Measurements from ENCODE around the gene FCHSD2. TPM values are rescaled to one million over a fixed set of nuclear protein-coding genes. Genes with fewer than 3 reads are reported as not detected.

FCHSD2 gene
- total and polyA plus RNA-seq, 2 donors (not counting 1 experiment from before 2014, with no cell fraction given) = 19.5 to 40.6 TPM

DNA sequence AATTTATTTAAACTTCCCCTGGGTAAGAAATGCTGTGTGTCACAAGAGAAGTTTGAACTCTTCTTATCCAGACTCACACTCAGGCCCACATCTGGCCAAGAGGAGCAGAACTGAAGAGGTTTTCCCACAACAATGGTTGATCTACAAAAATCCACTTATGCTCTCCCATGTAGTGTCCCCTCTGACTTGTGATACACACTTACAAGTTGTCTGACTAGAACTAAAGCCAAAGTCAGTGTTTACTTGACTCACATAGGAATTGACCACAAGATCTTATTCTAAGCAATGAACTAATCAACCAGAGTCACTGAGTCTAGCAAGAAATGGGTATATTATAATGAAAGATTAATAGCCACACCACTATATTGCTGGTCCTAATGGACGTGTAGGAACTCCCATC, 194.9 kb downstream of the FCHSD2 start:
- DNase-seq (ENCODE audit: low read depth in 2 of 2) = peak in 1 of 2 donors; percentile 14
- Histone ChIP-seq H3K4me2 (ENCODE audit: extremely low read depth, insufficient read depth, low read length) (no peak overlapping the region), H2AFZ (ENCODE audit: low read length) (no peak overlapping the region)

DNA sequence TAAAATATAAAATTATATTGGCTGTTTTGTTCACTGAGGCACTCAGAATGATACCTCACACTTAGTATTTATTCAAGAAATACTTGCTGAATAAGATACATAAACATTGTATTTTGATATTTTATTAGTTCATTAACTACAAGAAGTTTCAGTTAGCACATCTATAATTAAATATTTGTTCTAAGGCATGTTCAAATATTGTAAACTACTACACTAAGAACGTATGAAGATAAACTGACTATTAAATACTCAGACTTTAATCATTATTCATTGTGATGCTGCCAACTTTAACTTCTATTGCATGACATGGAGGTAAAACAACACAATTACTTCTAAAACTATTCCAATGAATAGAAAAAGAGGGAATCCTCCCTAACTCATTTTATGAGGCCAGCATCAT, 198.5 kb downstream of the FCHSD2 start:
- Histone ChIP-seq H3K9ac (ENCODE audit: insufficient read depth, low read length) (no peak overlapping the region), H3K4me1 (ENCODE audit: control insufficient read depth, extremely low read depth, insufficient read depth, low read length) (no peaks in the 10 kb centered on the region), H4K20me1 (ENCODE audit: control insufficient read depth, extremely low read depth, insufficient read depth, low read length) (no peaks in the 10 kb centered on the region), H3K27ac (ENCODE audit: insufficient read depth, low read length) (no peak overlapping the region), H2AFZ (ENCODE audit: low read length) (no peak overlapping the region), H3K27me3 (ENCODE audit: control insufficient read depth, insufficient read depth, low read length) (no peaks in the 10 kb centered on the region), H3K4me3 (replicated peaks in 1 of 4; ENCODE audit: control extremely low read depth in 1 of 4, insufficient read depth in 1 of 4, low read depth in 3 of 4, low read length in 4 of 4) (no peak overlapping the region), H3K4me2 (ENCODE audit: extremely low read depth, insufficient read depth, low read length) (no peak overlapping the region), H3K9me3 (ENCODE audit: control insufficient read depth, insufficient read depth, low read depth, low read length) (no peaks in the 10 kb centered on the region), H3K79me2 (ENCODE audit: control insufficient read depth, insufficient read depth, low read length) (no peaks in the 10 kb centered on the region), H3K36me3 (ENCODE audit: control insufficient read depth, insufficient read depth, low read length) (no peaks in the 10 kb centered on the region)
- no peak for DNase-seq (ENCODE audit: low read depth in 2 of 2)
- no peak for TF ChIP-seq EZH2 (IDR thresholded peaks at IDR 0.05; ENCODE audit: low read length, missing control alignments)
- TF ChIP-seq, protein P1, sequence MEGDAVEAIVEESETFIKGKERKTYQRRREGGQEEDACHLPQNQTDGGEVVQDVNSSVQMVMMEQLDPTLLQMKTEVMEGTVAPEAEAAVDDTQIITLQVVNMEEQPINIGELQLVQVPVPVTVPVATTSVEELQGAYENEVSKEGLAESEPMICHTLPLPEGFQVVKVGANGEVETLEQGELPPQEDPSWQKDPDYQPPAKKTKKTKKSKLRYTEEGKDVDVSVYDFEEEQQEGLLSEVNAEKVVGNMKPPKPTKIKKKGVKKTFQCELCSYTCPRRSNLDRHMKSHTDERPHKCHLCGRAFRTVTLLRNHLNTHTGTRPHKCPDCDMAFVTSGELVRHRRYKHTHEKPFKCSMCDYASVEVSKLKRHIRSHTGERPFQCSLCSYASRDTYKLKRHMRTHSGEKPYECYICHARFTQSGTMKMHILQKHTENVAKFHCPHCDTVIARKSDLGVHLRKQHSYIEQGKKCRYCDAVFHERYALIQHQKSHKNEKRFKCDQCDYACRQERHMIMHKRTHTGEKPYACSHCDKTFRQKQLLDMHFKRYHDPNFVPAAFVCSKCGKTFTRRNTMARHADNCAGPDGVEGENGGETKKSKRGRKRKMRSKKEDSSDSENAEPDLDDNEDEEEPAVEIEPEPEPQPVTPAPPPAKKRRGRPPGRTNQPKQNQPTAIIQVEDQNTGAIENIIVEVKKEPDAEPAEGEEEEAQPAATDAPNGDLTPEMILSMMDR (conservative IDR thresholded peaks at IDR 0.05 in 1 of 2, IDR thresholded peaks at IDR 0.05 in 1 of 2; ENCODE audit: low read depth in 1 of 2, low read length in 2 of 2) = no peak

More for the DNA sequence above, 194.9 kb downstream of the FCHSD2 start:
- no peaks in the 10 kb centered on the region for H3K4me1 ChIP-seq (ENCODE audit: control insufficient read depth, extremely low read depth, insufficient read depth, low read length)
- no peaks in the 10 kb centered on the region for H4K20me1 ChIP-seq (ENCODE audit: control insufficient read depth, extremely low read depth, insufficient read depth, low read length)
- H3K9ac ChIP-seq (ENCODE audit: insufficient read depth, low read length) = no peak overlapping the region
- H3K4me3 ChIP-seq (replicated peaks in 1 of 4; ENCODE audit: control extremely low read depth in 1 of 4, insufficient read depth in 1 of 4, low read depth in 3 of 4, low read length in 4 of 4) = no peak overlapping the region
- H3K36me3 ChIP-seq (ENCODE audit: control insufficient read depth, insufficient read depth, low read length) = no peaks in the 10 kb centered on the region
- no peaks in the 10 kb centered on the region for H3K9me3 ChIP-seq (ENCODE audit: control insufficient read depth, insufficient read depth, low read depth, low read length)
- no peak overlapping the region for H3K27ac ChIP-seq (ENCODE audit: insufficient read depth, low read length)
- H3K79me2 ChIP-seq (ENCODE audit: control insufficient read depth, insufficient read depth, low read length) = no peaks in the 10 kb centered on the region
- TF ChIP-seq, protein P1 (conservative IDR thresholded peaks at IDR 0.05 in 1 of 2, IDR thresholded peaks at IDR 0.05 in 1 of 2; ENCODE audit: low read depth in 1 of 2, low read length in 2 of 2) = no peak
- TF ChIP-seq EZH2 (IDR thresholded peaks at IDR 0.05; ENCODE audit: low read length, missing control alignments) = no peak
- no peaks in the 10 kb centered on the region for H3K27me3 ChIP-seq (ENCODE audit: control insufficient read depth, insufficient read depth, low read length)

DNA sequence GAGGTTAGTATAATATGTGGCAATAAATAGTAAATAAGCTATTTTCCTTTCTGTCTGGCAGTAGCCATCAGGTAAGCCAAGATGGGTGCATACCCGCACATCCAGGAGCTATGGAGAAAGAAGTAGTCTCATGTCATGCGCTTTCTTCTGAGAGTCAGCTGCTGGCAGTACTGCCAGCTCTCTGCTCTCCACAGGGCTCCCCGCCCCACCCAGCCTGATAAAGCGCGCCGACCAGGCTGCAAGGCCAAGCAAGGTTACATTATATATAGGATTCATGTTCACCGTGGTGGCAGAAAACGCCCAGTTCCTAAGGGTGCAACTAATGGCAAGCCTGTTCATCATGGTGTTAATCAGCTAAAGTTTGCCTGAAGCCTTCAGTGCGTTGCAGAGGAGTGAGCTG, 201.7 kb downstream of the FCHSD2 start:
- no peak for DNase-seq (ENCODE audit: low read depth in 2 of 2)
- no peak overlapping the region for H3K27ac ChIP-seq (ENCODE audit: insufficient read depth, low read length)

More for the DNA sequence above, 201.7 kb downstream of the FCHSD2 start:
- Histone ChIP-seq H4K20me1 (ENCODE audit: control insufficient read depth, extremely low read depth, insufficient read depth, low read length) (no peaks in the 10 kb centered on the region), H2AFZ (ENCODE audit: low read length) (no peak overlapping the region), H3K9ac (ENCODE audit: insufficient read depth, low read length) (no peak overlapping the region), H3K36me3 (ENCODE audit: control insufficient read depth, insufficient read depth, low read length) (no peaks in the 10 kb centered on the region), H3K9me3 (ENCODE audit: control insufficient read depth, insufficient read depth, low read depth, low read length) (no peaks in the 10 kb centered on the region), H3K4me1 (ENCODE audit: control insufficient read depth, extremely low read depth, insufficient read depth, low read length) (no peaks in the 10 kb centered on the region), H3K27me3 (ENCODE audit: control insufficient read depth, insufficient read depth, low read length) (no peaks in the 10 kb centered on the region), H3K4me2 (ENCODE audit: extremely low read depth, insufficient read depth, low read length) (no peak overlapping the region), H3K79me2 (ENCODE audit: control insufficient read depth, insufficient read depth, low read length) (no peaks in the 10 kb centered on the region), H3K4me3 (replicated peaks in 1 of 4; ENCODE audit: control extremely low read depth in 1 of 4, insufficient read depth in 1 of 4, low read depth in 3 of 4, low read length in 4 of 4) (no peak overlapping the region)
- TF ChIP-seq EZH2 (IDR thresholded peaks at IDR 0.05; ENCODE audit: low read length, missing control alignments) = no peak
